GM15510 (cell line): ENCODE results near the gene PORCN.
A peak's percentile ranks its signal among the peaks of the same experiment; 100 is the strongest.

Source experiments
- POLR2A ChIP-seq: IDR thresholded peaks from 3 replicates; pipeline ENCODE4 v1.6.1; 2011; ENCODE audit warnings: borderline replicate concordance; ENCODE audit not compliant: insufficient read length; ENCODE audit errors: extremely low read depth

PORCN gene

DNA sequence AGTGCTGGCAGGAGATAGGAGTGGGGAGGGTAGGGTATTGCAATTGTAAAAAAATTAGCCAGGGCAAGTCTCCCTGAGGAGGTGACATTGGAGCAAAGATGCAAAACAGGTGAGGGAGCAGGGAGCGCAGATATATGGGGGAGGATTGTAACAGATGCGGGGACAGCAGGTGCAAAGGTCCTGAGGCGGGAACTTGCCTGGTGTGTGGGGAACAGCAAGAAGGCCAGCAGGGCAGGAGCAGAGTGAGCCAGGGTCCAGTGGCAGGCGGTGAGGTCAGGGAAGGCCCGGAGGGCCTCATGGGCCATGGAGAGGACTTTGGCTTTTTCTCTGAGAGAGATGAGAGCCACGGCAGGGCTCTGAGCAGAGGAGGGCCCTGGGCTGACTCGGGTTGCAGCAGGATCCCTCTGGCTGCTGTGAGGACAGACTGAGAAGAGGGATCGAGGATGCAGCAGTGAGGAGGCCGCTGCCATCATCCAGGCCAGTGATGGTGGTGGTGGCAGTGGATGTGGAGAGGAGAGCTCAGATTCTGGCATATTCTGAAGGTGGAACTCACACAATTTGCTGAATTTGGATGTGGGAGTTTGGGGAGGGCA lies 6.2 kb downstream of the PORCN start:
- no peak for TF ChIP-seq POLR2A

- TF ChIP-seq POLR2A, result no peak
Measured at GRCh38 chrX:48515842-48516241, 7.0 kb downstream of the PORCN start.

DNA sequence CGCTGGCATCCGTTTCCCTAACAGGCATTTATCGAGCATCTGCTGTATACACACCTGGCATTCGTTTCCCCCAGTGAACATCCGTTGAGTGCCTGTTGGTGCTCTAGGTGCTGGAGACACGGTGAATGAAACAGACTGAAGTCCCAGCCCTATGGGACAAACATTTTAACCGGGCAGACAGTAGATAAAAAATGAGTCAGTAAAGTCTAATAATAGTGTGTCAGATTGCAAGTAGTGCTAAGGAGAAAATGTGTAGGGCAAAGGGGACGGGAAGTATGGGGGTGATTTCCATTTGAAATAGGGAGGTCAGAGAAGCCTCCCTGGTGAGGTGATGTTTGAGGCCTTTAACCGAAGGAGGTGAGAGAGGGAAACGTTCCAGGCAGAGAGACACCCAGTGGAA lies 7.5 kb downstream of the PORCN start:
- TF ChIP-seq POLR2A, result no peak

GRCh38 chrX:48516987-48517386 lies 8.2 kb downstream of the PORCN start:
- TF ChIP-seq POLR2A, result no peak

DNA sequence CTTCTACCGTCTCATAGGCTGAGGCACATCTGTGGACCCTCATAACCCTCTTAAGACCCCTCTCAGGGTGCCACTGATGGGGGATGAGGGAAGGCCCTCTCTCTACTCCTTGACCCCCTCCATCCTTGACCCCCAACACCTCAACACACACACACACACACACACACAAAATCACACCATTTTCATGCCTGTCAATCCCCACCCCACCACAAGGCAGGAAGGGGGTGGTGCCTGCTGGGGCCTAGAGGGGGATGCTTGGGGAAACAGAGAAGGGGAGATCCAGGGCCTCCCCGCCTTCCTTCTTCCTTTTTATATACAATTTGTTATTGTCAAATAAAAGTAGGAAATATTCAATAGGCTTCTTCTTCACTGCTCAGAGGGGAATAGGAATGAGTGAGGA lies 11.7 kb downstream of the PORCN start:
- TF ChIP-seq POLR2A, result no peak

- no peak for TF ChIP-seq POLR2A
Measured at GRCh38 chrX:48520976-48521352, 12.2 kb downstream of the PORCN start.

GRCh38 chrX:48521353-48522243 lies 12.8 kb downstream of the PORCN start, which contains the start of gene EBP:
TSS of gene EBP (plus strand) at chrX:48521808. CDS start at chrX:48523772, 1,964 bp downstream.
- TF ChIP-seq POLR2A, result peak; percentile 79

DNA sequence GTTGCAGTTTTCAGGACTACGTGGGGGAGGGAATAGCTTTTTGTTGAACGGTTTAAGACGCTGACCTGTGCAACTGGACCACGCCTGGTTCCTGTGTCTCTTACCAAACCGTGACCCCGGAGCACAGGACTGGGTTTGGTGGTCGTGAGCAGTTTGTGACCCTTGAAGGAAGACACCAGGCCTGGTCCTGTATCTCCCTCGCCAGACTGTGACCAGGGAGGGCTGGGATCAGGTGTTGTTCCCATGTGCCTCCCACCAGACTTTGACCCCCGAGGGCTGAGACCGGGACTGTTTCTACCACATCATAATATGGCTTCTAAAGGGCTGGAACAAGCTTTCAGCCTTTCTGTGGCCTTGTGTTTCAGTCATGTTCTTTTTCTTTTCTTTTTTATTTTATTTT lies 13.5 kb downstream of the PORCN start:
- no peak for TF ChIP-seq POLR2A

DNA sequence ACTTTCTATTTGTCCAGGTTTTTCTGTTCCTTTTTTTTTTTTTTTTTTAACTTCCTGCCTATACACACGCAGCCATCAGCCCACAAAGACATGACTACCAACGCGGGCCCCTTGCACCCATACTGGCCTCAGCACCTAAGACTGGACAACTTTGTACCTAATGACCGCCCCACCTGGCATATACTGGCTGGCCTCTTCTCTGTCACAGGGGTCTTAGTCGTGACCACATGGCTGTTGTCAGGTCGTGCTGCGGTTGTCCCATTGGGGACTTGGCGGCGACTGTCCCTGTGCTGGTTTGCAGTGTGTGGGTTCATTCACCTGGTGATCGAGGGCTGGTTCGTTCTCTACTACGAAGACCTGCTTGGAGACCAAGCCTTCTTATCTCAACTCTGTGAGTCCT lies 14.9 kb downstream of the PORCN start:
- no peak for TF ChIP-seq POLR2A

- no peak for TF ChIP-seq POLR2A
Measured at GRCh38 chrX:48530736-48531135, 21.9 kb downstream of the PORCN start.

GRCh38 chrX:48531358-48531959 lies 22.7 kb downstream of the PORCN start:
- no peak for TF ChIP-seq POLR2A

DNA sequence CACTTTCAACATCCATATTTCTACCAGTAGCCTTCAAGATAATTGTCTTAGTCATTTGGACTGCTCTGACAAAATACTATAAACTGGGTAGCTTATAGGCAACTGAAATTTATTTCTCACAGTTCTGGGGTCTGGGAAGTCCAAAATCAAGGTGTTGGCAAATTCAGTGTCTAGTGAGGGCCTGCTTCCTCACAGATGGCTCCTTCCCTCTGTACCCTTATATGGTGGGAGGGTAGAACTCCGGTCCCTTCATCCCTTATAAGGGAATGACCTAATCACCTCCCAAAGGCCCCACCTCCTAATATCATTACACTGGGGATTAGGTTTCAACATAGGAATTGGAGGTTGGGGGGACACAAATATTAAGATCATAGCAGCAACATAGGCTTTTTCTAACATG lies 23.4 kb downstream of the PORCN start:
- TF ChIP-seq POLR2A, result no peak

- no peak for TF ChIP-seq POLR2A
Measured at GRCh38 chrX:48533165-48533564, 24.4 kb downstream of the PORCN start.

GRCh38 chrX:48538641-48539344 lies 30.0 kb downstream of the PORCN start:
- TF ChIP-seq POLR2A, result no peak
